ENCODE measurements around the gene ZNRF1. TPM values are rescaled to one million over a fixed set of nuclear protein-coding genes. Genes with fewer than 3 reads are reported as not detected.

Gene ZNRF1
- total RNA-seq, 4 donors from 2014 or later, result 14.1 to 37.4 (median 19.4) TPM

GRCh38 chr16:75062976-75063346 lies 64.1 kb downstream of the ZNRF1 start:
- Histone ChIP-seq H3K27me3 (no peaks in the 10 kb centered on the region), H3K4me1 (no peaks in the 10 kb centered on the region), H3K27ac (peak overlapping the region in 1 of 2 donors; percentile 70), H3K4me3 (no peak overlapping the region), H3K36me3 (no peaks in the 10 kb centered on the region), H3K9me3 (no peaks in the 10 kb centered on the region)
- DNase-seq, result no peak
- intact Hi-C loops (cut with DNase I; ENCODE audit: low total_unique reads), result no loop called here
- TF ChIP-seq CTCF (IDR thresholded peaks at IDR 0.05) (no peak), POLR2A (IDR thresholded peaks at IDR 0.05) (no peak)

GRCh38 chr16:75063549-75064088 lies 64.8 kb downstream of the ZNRF1 start:
- DNase-seq, result no peak

GRCh38 chr16:75064403-75065148 lies 65.8 kb downstream of the ZNRF1 start:
- intact Hi-C loops (cut with DNase I; ENCODE audit: low total_unique reads), result no loop called here
- no peaks in the 10 kb centered on the region for H3K4me1 ChIP-seq
- no peaks in the 10 kb centered on the region for H3K36me3 ChIP-seq
- no peak for DNase-seq
- peak overlapping the region; percentile 8 to 38 for H3K27ac ChIP-seq
- H3K27me3 ChIP-seq, result no peaks in the 10 kb centered on the region
- no peaks in the 10 kb centered on the region for H3K9me3 ChIP-seq
- no peak for TF ChIP-seq CTCF (IDR thresholded peaks at IDR 0.05)
- TF ChIP-seq POLR2A (IDR thresholded peaks at IDR 0.05), result no peak
- H3K4me3 ChIP-seq, result no peak overlapping the region

More at GRCh38 chr16:75063549-75064088, 64.8 kb downstream of the ZNRF1 start:
- H3K27me3 ChIP-seq, result no peaks in the 10 kb centered on the region
- TF ChIP-seq CTCF (IDR thresholded peaks at IDR 0.05), result no peak
- TF ChIP-seq POLR2A (IDR thresholded peaks at IDR 0.05), result no peak
- H3K4me3 ChIP-seq, result no peak overlapping the region
- no peaks in the 10 kb centered on the region for H3K9me3 ChIP-seq
- intact Hi-C loops (cut with DNase I; ENCODE audit: low total_unique reads), result no loop called here
- no peak overlapping the region for H3K27ac ChIP-seq
- H3K36me3 ChIP-seq, result no peaks in the 10 kb centered on the region
- no peaks in the 10 kb centered on the region for H3K4me1 ChIP-seq

GRCh38 chr16:75065149-75065505 lies 66.3 kb downstream of the ZNRF1 start:
- peaks cover 0 to 4% of the 10 kb centered on the region in 2 donors for H3K4me1 ChIP-seq
- H3K9me3 ChIP-seq, result no peaks in the 10 kb centered on the region
- no peaks in the 10 kb centered on the region for H3K27me3 ChIP-seq
- H3K36me3 ChIP-seq, result no peaks in the 10 kb centered on the region
- no peak overlapping the region for H3K4me3 ChIP-seq
- H3K27ac ChIP-seq, result peak overlapping the region; percentile 8 to 38
- TF ChIP-seq CTCF (IDR thresholded peaks at IDR 0.05) (no peak), POLR2A (IDR thresholded peaks at IDR 0.05) (no peak)
- intact Hi-C loops (cut with DNase I; ENCODE audit: low total_unique reads), result no loop called here
- no peak for DNase-seq

- H3K4me1 ChIP-seq, result peaks cover 0 to 6% of the 10 kb centered on the region in 2 donors
- H3K36me3 ChIP-seq, result no peaks in the 10 kb centered on the region
- no peak for DNase-seq
- H3K27me3 ChIP-seq, result no peaks in the 10 kb centered on the region
- H3K4me3 ChIP-seq, result no peak overlapping the region
- TF ChIP-seq POLR2A (IDR thresholded peaks at IDR 0.05) (no peak), CTCF (IDR thresholded peaks at IDR 0.05) (no peak)
- intact Hi-C loops (cut with DNase I; ENCODE audit: low total_unique reads), result no loop called here
- H3K27ac ChIP-seq, result peak overlapping the region; percentile 8 to 38
- H3K9me3 ChIP-seq, result no peaks in the 10 kb centered on the region
Measured at GRCh38 chr16:75065521-75066149, 66.8 kb downstream of the ZNRF1 start.
